Stimulated activated CD4-positive, alpha-beta T cell treated with anti-CD3 and anti-CD28 coated beads, Interleukin-1b, Interleukin-23, amount 100 ng/mL, for 24 hours (primary cell): ENCODE data around the gene DCN.

Experiments used
- DNase-seq, 4 experiments: peaks; one replicate each; pipeline ENCODE4 v3.0.0-alpha.2; 2020; ENCODE audit warnings: low read depth in 4 of 4, low spot score in 1 of 4

Gene DCN

DNA sequence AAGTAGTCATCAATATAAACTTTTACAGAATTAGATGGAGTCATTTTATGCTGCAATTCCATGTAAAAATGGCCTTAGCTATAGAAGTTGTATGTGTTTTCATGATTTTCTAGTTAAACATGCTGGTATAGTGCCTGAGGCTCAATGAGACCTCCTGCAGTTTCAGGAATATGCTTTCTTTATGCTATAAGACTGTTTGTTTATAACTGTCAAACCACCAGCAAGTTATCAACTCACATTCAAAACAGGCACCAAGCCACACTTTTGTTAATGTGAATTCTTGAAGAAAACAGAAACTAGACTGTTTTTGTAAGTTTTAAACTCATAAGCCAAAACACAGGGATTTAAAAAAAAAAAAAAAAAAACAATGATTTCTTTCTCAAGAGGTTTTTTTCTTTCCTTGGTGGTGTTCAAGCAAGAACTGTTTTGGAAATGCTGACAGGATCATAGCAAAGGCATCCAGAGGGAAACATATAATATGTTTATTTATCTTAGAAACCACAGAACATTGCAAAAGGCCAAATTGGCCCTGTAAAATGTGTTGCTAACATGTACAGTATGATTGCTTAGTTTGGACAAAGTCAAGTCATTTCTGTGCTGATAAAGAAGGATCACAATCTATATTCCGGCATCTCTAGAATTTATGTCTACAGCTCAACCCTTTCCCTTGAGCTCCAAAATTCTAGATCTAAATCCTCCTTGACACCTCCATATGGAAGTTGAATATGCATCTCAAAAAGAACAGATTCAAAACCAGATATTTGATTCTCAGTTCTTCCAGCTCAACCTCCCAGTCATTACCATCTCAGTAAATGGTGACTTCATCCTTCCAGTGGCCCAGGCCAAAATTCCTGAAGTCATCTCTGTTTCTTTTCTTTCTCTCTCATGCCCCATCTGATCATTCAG is 42.3 kb downstream of the DCN start:
- DNase-seq, result no peak

- DNase-seq, result no peak
These were observed 43.3 kb downstream of the DCN start for GRCh38 chr12:91139286-91139685.

DNA sequence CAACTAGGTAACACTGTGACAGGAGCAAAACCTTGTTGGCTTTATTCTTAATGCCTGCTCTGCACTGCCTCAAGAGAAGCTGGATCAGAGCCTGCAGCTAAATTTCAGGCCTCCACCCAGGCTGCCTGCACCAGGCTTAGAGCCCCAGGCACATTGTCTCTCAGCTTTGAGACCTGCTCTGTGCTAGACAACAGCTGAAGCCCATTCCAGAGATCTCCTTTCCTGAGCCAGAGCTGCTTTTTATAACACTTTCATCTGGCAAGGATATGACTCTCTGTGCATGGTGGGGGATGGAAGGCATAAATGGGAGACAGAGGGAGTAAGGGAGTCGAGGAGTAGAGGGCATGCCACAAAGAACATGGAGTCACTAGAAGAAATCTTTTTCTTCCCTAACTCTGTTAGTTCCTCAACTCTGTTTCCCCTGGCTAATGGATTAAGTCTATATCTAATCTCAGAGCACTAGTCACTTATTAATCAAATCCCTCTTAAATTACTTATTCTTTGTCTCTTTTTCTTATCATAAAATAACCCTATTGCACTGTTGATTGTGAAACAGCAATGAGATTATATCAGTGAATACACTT is 44.2 kb downstream of the DCN start:
- no peak for DNase-seq

GRCh38 chr12:91133871-91134270 is 48.7 kb downstream of the DCN start:
- DNase-seq, result no peak

DNA sequence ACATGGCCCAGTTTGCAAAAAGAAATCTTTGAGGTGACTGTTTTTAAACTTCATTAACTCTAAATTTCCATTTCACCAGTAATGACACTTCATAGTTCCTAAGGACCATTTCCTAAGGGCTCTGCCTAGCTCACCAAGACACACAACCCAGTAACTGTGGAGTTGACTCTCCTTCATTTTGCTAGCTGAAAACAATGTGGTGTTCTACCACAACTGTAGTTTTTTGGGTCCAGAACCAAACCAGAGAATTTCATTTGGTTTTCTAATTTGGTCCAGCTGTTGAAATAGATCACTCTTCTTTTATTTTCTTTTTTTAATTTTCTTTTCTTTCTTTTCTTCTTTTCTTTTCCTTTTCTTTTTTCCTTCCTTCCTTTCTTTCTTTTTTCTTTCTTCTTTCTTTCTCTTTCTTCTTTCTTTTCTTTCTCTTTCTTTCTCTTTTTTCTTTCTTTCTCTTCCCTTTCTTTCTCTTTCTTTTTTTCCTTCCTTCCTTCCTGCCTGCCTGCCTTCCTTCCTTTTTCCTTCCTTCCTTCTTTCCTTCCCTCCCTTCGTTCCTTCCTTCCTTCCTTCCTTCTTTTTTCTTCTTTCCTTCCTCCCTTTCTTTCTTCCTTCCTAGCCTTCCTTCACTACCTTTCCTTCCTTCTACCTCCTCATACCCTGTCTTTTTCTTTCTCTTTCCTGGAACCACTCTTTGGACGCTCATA is 52.8 kb downstream of the DCN start:
- no peak for DNase-seq

- no peak for DNase-seq
These were observed 54.9 kb downstream of the DCN start for GRCh38 chr12:91127751-91128150.

DNA sequence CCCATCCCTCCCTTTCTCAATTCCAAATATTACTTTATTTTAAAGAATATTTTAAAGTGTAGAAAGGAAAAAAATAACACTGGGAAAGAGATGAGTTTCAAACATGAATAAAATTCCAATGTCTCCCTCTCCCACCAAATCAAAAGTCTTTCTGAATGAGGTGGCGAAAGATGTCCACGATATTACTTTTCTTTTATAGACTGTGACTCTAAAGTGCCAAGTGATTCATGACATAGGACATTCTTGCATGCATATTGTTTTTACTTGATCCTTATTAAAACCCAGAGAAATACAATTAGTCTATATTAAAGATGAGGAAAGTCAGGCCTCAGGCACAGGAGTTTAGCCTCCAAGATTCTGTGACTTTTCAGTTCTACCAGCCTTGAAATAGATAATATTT is 55.3 kb downstream of the DCN start:
- DNase-seq, result no peak

- no peak for DNase-seq
These were observed 56.1 kb downstream of the DCN start for GRCh38 chr12:91126516-91126915.

- DNase-seq, result no peak
These were observed 59.2 kb downstream of the DCN start for GRCh38 chr12:91123236-91123916.

- no peak for DNase-seq
These were observed 61.8 kb downstream of the DCN start for GRCh38 chr12:91120781-91121180.

- no peak for DNase-seq
These were observed 63.5 kb downstream of the DCN start for GRCh38 chr12:91119089-91119488.

GRCh38 chr12:91113621-91114020 is 69.0 kb downstream of the DCN start:
- DNase-seq, result no peak

DNA sequence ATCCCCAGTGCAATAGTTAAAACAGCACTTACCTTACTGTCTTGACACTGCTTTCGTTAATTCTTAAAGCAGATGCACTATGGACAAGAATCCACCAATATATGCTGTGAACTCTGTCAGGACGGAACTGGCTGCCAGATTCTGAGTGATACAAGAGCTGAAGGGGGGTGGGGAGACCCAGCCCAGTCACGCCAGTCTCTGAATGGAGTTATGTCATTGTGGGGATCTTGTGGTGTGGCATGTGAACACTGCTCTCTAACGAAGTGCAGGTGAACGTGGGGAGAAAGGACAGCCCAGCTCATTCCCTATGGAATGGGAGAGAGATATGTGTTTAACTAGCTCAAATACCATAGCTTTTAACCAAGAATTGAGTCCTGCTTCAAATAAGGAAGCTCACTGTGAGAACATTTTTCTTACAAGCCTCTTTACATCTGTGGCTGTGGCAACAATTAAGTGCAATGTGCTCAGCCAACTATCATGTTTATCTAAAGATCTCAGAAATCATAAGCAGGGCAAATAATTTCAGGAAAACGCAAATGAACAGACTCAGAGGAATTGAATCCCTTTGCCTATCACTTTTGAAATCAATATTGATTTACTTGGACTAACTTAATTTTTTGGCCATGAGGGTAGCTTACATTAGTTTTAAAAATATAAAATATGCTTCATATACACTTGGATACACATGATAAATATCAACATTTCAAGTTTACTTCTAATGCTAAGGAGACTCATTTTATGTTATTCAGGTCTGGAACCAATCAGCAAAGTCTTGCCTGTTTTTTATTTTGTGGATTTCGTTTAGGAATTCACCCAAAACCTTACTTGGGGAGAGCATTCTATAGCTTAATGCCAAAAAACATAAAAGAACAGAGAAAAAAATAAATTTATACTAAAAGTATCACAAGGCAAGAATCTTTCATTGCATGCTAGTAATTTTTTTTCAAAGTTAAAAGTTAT is 71.0 kb downstream of the DCN start, which contains the start of gene LUM:
Gene LUM, minus strand, starts transcription at position 129 of the 960 bp plus-strand sequence. CDS start 2,515 bp downstream, outside the sequence.
- DNase-seq, result no peak

DNA sequence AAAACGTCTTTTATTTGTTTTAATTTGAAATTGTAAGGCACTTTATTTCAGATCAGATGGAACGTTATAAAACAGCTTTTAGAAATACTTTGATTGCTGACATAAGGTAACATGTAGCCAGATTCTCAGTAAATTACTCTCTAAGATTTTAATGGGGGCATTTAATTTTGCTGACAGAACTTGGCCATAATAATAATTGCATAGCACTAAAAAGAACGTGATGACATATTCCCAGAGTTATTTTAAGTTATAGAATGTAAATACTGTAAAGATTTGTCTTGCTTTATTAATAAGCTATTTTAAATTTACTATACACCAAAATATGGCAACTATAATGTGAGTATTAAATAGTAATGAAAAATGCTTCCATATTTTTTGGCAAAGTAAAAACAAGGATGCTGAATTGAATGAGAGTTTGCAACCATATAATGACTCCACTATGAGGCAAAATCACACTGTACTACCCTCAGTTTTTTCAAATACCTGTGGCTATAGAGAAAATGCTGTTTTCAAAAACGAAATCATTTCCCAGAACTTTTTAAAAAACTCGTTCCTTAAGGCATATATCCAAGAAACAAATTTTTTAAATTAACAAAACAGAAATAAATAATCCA is 72.2 kb downstream of the DCN start:
- DNase-seq, result no peak

DNA sequence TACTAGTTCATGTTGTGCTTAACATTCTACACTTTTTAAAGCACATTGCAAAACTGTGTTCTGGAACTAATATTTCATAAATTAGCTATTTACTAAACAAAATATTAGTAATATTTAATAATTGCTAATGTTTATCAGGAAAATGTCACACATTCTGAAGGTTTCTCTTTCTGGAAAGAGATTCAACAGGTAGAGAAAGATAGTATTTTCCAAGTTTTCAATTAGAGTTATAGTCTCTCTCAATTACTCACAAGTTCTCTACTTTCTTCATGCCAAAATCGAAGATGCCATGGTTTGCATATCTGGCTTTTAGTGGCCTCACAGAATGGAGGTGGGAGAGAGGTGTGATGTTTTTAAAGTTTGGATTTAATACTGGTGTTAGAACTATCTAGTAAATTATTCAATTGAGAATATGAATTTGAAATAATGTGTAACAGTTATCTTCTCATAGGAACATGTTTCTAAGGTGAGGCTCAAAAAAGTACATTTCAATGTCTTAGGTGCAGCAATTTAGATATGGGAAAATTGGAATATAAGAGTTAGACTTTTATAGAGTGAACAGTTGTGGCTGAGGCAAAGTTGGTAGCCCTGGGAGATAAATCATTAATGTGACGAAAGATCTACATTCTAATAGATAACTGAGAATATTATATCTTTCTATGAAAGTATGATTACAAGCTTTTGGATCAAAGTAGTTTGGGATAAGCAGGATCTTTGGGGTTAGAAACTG is 72.9 kb downstream of the DCN start:
- no peak for DNase-seq

- peak in 2 of 4 experiments; percentile 21 to 25 for DNase-seq
These were observed 73.5 kb downstream of the DCN start for GRCh38 chr12:91109148-91109564.

GRCh38 chr12:91108196-91108755 is 74.3 kb downstream of the DCN start:
- DNase-seq, result no peak

- no peak for DNase-seq
These were observed 76.3 kb downstream of the DCN start for GRCh38 chr12:91106283-91106682.

- no peak for DNase-seq
These were observed 76.8 kb downstream of the DCN start for GRCh38 chr12:91105807-91106206.
